Raji (cell line): ENCODE results near the gene PLSCR1.

Experiments
- POLR2A ChIP-seq: IDR thresholded peaks from 2 replicates; pipeline ENCODE4 v1.6.1; 2011; ENCODE audit warnings: low read depth, low read length, control low read depth; ENCODE audit not compliant: insufficient read depth

The PLSCR1 gene

DNA sequence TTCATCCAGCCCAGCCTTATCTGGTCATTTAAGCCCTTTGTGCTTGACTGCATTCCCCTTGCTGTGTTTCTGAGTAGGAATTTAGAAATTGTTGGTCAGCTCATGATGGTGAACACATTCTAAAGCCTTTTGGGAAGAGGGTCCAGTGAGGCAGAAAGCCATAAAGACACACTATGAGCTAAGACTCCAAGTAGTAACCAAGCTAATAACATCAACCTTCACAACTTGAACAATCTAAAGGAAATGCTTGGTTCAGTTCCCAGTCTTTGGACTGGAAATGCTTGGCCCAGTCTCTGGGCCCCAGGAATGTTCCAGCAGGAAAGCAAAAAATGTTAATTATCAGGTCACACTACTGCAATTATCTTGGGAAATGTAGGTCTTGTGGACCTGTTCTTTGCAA is 7.7 kb downstream of the PLSCR1 start:
- TF ChIP-seq POLR2A, result no peak

- TF ChIP-seq POLR2A, result no peak
These were observed 12.0 kb downstream of the PLSCR1 start for GRCh38 chr3:146532406-146532805.

DNA sequence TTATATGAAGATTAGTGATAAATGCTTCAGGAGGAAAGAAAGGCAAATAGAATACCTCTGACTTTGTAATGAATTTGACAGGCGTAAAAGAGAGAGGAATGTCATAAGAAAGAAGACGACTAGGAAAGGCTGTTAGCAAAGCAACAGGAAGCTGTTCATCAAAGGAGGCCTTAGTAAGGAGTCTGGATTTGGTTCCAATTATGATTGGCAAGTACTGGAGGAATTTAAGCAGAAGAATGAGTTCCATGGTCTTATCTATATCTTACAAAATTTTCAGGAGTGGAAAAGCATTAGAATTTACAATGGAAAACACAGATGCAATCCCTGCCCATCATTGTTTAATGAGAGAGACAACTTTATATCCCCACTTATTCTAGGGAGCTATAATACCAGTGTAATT is 13.8 kb downstream of the PLSCR1 start:
- TF ChIP-seq POLR2A, result no peak

GRCh38 chr3:146529021-146529420 is 15.4 kb downstream of the PLSCR1 start:
- TF ChIP-seq POLR2A, result no peak

DNA sequence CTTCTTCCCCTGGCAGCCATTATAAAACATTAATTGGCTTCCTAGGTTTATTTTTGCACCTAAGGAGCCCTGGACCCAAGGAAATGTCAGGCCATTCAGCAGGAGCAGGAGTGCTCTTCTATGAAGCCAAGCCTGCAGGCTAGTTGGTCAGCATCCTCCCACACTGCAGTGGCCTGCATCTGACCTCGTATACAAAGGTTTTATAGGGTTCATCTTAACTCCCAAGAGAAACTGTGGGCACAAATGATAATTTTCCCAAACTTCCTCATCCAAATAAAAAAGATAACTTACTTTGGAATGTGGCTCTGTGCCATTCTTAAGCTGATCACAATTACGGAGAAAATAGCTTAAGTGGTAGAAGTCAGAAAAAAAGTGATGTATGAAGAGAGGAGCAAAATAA is 19.4 kb downstream of the PLSCR1 start:
- TF ChIP-seq POLR2A, result no peak

GRCh38 chr3:146523531-146523930 is 20.9 kb downstream of the PLSCR1 start:
- no peak for TF ChIP-seq POLR2A

- TF ChIP-seq POLR2A, result no peak
These were observed 23.0 kb downstream of the PLSCR1 start for GRCh38 chr3:146521394-146521793.

- TF ChIP-seq POLR2A, result no peak
These were observed 24.6 kb downstream of the PLSCR1 start for GRCh38 chr3:146519810-146520209.

- no peak for TF ChIP-seq POLR2A
These were observed 26.5 kb downstream of the PLSCR1 start for GRCh38 chr3:146517684-146518435.

DNA sequence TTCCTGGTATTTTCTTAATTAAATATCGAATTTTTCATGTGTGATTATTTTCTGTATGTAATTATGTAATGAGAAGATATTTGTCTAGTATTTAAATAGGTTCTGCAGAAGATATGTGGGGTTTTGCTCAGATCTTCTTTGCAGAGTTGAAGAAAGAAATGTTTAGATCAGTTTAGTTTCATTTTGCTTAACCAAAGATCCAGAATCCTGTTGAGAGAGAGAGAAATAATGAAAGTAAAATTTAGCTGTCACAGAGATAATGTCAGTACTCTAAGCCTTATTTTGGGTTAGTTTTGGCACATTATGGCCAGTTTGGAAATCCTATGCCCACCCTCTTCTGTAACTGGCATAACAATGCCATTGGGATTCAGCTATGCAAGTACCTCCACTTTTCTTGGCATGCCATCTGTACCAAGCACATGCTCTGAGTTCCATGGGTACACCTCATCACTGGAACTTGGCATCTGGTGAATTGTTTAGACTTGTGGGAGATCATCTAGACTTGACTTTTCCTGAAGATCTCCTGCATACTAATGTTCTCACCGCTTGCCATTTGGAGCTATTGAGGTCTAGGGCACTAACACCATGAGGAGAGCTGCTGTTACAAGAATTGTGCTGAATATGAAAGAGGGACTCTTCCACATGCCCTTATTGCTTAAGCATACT is 30.9 kb downstream of the PLSCR1 start:
- TF ChIP-seq POLR2A, result no peak

GRCh38 chr3:146511402-146512134 is 32.8 kb downstream of the PLSCR1 start:
- TF ChIP-seq POLR2A, result no peak

DNA sequence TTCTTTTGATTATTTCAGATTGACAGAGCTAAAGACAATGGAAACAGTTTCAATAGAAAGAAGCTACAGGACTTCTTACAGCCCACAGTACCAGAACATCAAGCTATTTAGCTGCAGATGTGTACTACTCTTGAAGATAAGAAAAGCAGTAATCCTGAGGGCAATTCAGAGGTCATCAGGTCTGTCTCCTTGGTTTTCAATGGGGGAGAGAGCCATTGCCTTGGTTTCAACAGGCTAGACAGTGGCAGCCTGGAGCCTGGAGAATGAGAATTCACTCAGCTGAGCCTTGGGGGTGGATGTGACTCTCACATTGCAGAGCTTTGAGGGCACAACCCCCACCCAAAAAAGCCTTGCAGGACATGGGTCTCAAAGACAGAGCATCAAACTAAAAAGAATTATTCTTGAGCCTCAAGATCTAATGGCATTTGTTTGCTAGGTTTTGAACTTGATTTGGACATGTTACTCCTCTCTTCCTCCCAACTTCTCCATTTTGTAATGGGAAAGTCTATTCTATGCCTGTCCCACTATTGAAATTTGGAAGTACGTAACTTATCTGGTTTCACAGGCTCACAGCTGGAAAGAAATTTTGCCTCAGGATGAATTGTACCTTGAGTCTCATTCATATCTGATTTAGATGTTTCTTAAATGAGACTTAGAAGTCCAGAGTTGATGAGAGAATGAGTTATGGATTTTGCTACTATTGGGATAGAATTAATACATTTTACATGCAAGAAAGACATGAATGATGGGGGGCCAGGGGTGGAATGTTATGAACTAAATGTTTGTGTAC is 36.9 kb downstream of the PLSCR1 start:
- no peak for TF ChIP-seq POLR2A

DNA sequence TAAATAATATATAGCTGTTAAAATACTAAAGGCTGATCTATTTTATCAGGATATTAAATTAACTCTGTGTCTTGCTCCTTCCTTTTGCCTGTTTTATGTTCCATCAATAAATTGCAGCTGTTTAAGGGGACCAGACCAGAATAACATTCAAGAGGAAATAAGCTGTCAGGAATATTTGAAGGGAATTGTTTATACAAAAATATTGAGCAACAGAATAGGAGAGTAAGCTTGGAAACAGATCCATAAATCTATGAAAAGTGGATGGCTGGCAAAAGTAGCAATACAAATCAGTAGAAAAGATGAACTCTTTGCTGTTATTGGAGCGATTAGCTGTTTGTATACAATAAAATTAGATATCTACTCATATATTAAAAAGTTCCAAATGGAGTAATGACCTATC is 38.9 kb downstream of the PLSCR1 start:
- no peak for TF ChIP-seq POLR2A

DNA sequence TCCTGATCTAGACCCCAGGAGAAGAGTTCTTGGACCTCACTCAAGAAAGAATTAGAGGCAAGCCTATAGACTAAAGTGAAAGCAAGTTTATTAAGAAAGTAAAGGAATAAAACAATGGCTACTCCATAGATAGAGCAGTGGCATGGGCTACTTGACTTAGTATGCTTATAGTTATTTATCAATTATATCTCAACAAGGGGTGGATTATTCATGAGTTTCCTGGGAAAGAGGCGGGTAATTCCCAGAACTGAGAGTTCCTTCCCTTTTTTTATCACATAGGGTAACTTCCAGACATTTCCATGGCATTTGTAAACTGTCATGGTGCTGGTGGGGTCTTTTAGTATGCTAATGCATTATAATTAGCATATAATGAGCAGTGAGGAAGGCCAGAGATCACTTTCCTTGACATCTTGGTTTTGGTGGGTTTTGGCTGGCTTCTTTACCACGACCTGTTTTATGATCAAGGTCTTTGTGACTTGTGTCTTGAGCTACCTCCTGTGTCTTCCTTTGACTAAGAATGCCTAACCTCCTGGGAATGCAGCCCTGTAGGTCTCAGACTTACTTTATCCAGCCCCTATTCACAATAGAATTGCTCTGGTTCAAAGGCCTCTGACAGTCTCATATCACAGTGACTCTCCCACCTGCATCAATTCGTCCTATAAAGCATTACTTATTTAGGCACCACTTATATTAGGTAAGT is 39.8 kb downstream of the PLSCR1 start:
- no peak for TF ChIP-seq POLR2A
